Effector CD4-positive, alpha-beta T cell (primary cell): ENCODE data around the gene OR13H1. TPM values are rescaled to one million over a fixed set of nuclear protein-coding genes. Genes with fewer than 3 reads are reported as not detected.
"Not testable (repeated sequence)": the region's sequence is repeated elsewhere in the genome, so short reads cannot be mapped to it uniquely, and the experiment has no call there.

Experiments used
- DNase-seq: peaks from one replicate; pipeline ENCODE4 v3.0.0-alpha.2; 2020
- total RNA-seq: gene quantifications from one replicate; lab custom pipeline; 2026; lab: John Stamatoyannopoulos, UW

Gene OR13H1, protein sequence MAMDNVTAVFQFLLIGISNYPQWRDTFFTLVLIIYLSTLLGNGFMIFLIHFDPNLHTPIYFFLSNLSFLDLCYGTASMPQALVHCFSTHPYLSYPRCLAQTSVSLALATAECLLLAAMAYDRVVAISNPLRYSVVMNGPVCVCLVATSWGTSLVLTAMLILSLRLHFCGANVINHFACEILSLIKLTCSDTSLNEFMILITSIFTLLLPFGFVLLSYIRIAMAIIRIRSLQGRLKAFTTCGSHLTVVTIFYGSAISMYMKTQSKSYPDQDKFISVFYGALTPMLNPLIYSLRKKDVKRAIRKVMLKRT
- total RNA-seq: not detected

DNA sequence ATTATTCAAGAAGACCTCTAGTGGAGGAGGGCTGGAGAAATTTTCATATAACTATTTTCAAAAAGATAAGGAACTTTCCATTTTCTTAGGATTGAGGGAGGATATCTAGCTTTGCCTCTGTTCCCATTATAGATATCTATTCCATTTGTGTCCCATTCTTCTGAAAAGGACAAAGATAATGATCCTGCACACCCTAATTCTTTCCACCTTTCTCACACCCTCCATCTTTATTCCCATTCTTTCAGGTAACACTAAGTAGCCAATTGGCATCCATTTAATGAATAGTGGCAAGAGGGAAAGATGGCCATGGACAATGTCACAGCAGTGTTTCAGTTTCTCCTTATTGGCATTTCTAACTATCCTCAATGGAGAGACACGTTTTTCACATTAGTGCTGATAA, at the start of gene OR13H1:
TSS of gene OR13H1 (plus strand) at position 301 of the 400 bp plus-strand sequence. CDS start at position 301, 0 bp downstream.
- no peak for DNase-seq

- DNase-seq: not testable (repeated sequence)
These were observed 42.3 kb upstream of the OR13H1 start for GRCh38 chrX:131501556-131501955.

GRCh38 chrX:131513159-131513914, 30.5 kb upstream of the OR13H1 start:
- no peak for DNase-seq

DNA sequence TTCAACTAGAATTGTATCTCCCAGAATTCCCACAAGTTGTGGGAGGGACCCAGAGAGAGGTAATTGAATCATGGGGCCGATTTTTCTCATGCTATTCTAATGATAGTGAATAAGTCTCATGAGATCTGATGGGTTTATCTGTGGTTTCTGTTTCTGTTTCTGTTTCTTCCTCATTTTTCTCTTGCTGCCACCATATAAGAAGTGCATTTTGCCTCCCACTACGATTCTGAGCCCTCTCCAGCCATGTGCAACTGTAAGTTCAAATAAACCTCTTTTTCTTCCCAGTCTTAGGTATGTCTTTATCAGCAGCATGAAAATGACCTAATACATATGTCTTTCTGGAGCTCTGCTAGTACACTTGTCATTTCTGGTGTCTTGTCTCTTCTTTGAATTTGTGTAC, 22.1 kb upstream of the OR13H1 start:
- DNase-seq: no peak

DNA sequence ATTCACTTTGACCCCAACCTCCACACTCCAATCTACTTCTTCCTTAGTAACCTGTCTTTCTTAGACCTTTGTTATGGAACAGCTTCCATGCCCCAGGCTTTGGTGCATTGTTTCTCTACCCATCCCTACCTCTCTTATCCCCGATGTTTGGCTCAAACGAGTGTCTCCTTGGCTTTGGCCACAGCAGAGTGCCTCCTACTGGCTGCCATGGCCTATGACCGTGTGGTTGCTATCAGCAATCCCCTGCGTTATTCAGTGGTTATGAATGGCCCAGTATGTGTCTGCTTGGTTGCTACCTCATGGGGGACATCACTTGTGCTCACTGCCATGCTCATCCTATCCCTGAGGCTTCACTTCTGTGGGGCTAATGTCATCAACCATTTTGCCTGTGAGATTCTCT, 344 bp downstream of the OR13H1 start:
- no peak for DNase-seq

DNA sequence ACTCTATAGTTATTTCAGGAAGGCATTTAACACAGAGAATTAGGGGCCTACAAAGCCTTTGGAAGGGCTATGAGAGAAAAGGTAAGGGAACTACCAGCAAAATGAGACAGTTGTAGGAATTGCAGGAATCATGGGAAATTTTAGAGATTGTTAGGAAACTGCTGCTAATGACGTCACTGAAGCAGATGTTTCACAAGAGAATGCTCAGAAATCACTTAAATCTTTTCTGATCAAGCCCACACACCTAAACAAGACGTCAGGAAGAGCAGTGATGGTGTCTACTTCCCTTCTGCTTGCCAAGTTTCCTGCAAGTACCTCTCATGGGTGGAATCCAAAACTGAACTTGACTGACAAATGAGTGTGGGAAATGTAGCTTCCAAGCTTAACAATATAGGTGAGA, 5.1 kb downstream of the OR13H1 start:
- no peak for DNase-seq

DNA sequence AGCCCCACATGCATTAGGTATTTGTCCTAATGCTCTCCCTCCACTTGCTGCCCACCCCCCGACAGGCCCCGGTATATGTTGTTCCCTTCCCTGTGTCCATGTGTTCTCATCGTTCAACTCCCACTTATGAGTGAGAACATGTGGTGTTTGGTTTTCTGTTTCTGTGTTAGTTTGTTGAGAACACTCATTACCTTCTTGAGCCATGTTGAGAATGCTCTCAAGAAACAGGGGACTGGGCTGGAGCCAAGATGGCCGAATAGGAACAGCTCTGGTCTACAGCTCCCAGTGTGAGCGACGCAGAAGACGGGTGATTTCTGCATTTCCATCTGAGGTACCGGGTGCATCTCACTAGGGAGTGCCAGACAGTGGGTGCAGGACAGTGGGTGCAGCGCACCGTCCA, 8.6 kb downstream of the OR13H1 start:
- not testable (repeated sequence) for DNase-seq

- no peak for DNase-seq
These were observed 14.7 kb downstream of the OR13H1 start for GRCh38 chrX:131558562-131558961.

GRCh38 chrX:131564553-131565229, 20.8 kb downstream of the OR13H1 start:
- DNase-seq: no peak

DNA sequence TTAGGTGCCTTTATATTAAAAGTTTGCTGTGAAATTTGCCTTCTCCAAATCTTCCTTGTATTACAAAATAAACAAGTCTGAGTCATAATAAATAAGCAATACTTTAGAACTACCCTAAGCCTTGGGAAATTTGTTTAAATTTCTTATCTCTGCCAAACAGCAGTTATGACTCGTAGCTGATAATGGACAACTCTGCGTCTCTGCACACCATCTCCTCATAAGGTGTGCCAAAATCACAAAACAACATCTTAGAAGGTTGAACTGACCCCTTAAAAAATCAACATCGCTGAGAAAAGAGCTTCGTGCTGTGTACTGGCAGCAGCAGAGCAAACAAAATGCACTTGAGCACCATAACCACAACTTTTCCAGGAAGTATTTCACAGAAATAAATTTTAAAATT, 22.0 kb downstream of the OR13H1 start:
- no peak for DNase-seq

DNA sequence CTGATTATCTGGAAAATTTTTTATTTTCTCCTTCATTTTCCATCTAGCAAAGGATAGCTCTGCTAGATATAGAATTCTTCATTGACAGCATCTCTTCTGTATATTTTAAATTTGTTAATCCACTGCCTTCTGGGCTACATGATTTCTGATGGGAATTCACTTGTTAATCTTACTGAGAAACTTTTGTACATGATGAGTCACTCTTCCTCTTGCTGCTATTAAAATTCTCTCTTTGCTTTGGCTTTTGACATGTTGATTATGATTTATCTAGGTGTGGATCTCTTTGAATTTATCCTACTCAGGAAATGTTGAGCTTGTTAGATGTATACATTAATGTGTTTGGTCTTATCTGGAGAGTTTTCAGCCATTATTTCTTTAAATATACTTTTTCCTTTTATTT, 27.5 kb downstream of the OR13H1 start:
- DNase-seq: no peak

DNA sequence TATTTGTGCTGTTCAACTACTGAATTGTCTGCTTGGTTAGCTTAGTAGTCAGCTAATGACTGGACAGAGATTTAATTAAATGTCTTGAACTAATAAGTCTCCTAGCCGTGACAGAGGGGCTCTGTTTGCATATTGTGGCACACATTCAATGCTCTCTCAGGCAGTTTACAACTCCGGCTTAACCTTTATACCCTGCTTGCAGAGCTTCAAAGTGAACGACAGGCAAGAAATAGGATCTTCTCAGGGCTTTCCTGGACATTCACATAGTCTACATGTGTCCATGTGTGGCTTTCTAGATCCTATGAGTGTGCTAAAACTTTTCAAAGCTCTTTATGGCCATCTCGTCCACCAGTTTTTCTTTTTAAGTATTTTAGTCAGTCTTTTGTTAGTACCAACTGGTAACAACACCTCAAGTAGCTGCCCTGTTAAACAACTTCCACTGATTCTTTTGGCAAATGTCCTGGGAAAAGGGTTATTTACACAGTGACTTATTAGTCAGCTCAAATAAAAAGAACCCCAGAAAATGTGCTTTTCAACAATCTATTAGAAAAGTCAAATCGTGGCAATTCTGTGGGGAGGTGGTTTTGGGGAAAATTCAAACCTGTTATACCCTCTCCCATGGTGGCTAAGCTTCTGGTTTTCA, 28.6 kb downstream of the OR13H1 start:
- DNase-seq: no peak

GRCh38 chrX:131577413-131577812, 33.5 kb downstream of the OR13H1 start:
- no peak for DNase-seq

DNA sequence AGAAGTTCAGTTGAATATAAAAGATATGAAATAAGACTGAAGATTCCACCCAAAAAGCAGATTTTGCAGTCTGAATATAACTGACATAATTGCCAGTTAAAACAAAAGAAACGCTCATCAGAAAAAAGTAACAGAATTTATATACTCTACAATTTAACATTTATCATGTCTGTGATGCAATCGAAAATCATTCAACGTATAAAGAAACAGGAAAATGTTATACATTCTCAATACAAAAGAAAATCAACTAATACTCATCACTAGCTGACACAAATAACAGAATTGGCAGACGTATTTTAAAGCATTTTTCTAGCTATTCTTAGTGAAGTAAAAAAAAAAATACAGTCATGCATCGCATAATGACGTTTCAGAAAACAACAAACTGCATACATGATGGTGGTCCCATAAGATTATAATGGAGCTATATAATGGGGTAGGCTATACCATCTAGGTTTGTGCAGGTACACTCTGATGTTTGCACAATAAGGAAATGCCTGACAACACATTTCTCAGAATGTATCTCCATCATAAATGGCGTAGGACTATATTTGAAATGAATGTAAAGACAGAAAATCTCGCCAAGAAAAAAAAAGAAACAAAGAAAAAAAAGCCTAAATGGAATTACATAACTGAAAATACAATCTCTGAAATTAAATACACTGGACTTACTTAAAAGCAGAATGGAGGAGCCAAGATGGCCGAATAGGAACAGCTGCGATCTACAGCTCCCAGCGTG, 34.3 kb downstream of the OR13H1 start:
- DNase-seq: no peak

DNA sequence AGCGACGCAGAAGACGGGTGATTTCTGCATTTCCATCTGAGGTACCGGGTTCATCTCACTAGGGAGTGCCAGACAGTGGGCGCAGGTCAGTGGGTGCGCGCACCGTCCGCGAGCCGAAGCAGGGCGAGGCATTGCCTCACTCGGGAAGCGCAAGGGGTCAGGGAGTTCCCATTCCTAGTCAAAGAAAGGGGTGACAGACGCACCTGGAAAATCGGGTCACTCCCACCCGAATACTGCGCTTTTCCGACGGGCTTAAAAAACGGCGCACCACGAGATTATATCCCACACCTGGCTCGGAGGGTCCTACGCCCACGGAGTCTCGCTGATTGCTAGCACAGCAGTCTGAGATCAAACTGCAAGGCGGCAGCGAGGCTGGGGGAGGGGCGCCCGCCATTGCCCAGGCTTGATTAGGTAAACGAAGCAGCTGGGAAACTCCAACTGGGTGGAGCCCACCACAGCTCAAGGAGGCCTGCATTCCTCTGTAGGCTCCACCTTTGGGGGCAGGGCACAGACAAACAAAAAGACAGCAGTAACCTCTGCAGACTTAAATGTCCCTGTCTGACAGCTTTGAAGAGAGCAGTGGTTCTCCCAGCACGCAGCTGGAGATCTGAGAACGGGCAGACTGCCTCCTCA, 35.0 kb downstream of the OR13H1 start:
- DNase-seq: not testable (repeated sequence)

DNA sequence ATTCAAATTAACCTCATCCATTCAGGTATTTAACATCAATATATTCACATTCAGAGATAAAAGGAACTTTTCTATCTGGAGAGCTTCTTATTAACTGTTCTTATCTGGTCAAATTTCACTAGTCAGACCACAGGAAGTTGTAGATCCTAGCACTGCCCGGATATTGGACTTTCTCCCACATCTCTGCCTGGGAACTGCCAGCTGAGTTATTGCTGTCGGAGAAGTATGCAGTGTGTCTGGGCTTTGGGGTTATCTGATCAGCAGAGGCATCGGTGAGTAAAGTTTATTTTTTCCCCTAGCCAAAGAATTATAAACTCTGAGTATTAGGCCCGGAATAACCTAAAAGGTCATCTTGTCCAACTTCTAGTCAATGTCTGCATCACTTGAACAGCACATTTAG, 45.1 kb downstream of the OR13H1 start:
- DNase-seq: no peak
